Neural progenitor cell (in vitro differentiated cells): ENCODE results near the gene LSP1. TPM values are rescaled to one million over a fixed set of nuclear protein-coding genes. Genes with fewer than 3 reads are reported as not detected.

Experiments
- DNase-seq: peaks from one replicate; pipeline ENCODE4 v3.0.0-alpha.2; 2016; ENCODE audit warnings: low spot score
- H2AFZ ChIP-seq: fragments of 200-600 bp; sonication (generic); replicated peaks from 2 replicates; pipeline ENCODE4 v1.6.1; 2016; ENCODE audit warnings: antibody characterized with exemption
- H3F3A ChIP-seq: fragments of 200-600 bp; sonication (generic); 2 replicates; pipeline ENCODE4 v1.6.1; 2016; ENCODE audit warnings: antibody characterized with exemption, low read depth
- H3K27ac ChIP-seq: fragments of 200-600 bp; sonication (generic); 2 replicates; pipeline ENCODE4 v1.5.1; 2016; ENCODE audit warnings: mild to moderate bottlenecking
- H3K27me3 ChIP-seq: fragments of 200-600 bp; sonication (generic); 2 replicates; pipeline ENCODE4 v1.6.1; 2016; ENCODE audit warnings: mild to moderate bottlenecking, moderate library complexity
- H3K36me3 ChIP-seq: fragments of 200-600 bp; sonication (generic); 2 replicates; pipeline ENCODE4 v1.5.1; 2016
- H3K4me1 ChIP-seq: fragments of 200-600 bp; sonication (generic); 2 replicates; pipeline ENCODE4 v1.6.1; 2016; ENCODE audit warnings: mixed run types
- H3K4me2 ChIP-seq: fragments of 200-600 bp; sonication (generic); 2 replicates; pipeline ENCODE4 v1.6.1; 2016
- H3K4me3 ChIP-seq: fragments of 200-600 bp; sonication (generic); 2 replicates; pipeline ENCODE4 v1.5.1; 2016
- H3K79me2 ChIP-seq: fragments of 200-600 bp; sonication (generic); 2 replicates; pipeline ENCODE4 v1.6.1; 2016; ENCODE audit warnings: low read depth
- H3K9ac ChIP-seq: fragments of 200-600 bp; sonication (generic); 2 replicates; pipeline ENCODE4 v1.6.1; 2016
- H3K9me3 ChIP-seq: fragments of 200-600 bp; sonication (generic); 2 replicates; pipeline ENCODE4 v1.5.1; 2016; ENCODE audit warnings: low read depth
- H4K20me1 ChIP-seq: fragments of 200-600 bp; sonication (generic); 2 replicates; pipeline ENCODE4 v1.6.1; 2016; ENCODE audit warnings: low read depth
- H3K27ac Mint-ChIP-seq: 3 replicates; pipeline ENCODE4 v1.8.0; 2021; ENCODE audit warnings: mixed read lengths
- H3K27me3 Mint-ChIP-seq: 2 replicates; pipeline ENCODE4 v1.8.0; 2022; ENCODE audit warnings: low read depth, mild to moderate bottlenecking, inconsistent platforms, moderate library complexity, mixed read lengths; ENCODE audit not compliant: insufficient read depth
- H3K36me3 Mint-ChIP-seq: 3 replicates; pipeline ENCODE4 v1.8.0; 2021; ENCODE audit warnings: mixed read lengths
- H3K4me1 Mint-ChIP-seq: 3 replicates; pipeline ENCODE4 v1.8.0; 2021; ENCODE audit warnings: mixed read lengths
- H3K4me3 Mint-ChIP-seq: 3 replicates; pipeline ENCODE4 v1.8.0; 2021; ENCODE audit warnings: mild to moderate bottlenecking, moderate library complexity, mixed read lengths
- H3K9me3 Mint-ChIP-seq: 3 replicates; pipeline ENCODE4 v1.8.0; 2020; ENCODE audit warnings: mixed read lengths
- EZH2 ChIP-seq: fragments of 200-600 bp; sonication (generic); IDR thresholded peaks from 2 replicates; pipeline ENCODE4 v1.6.1; 2017; ENCODE audit warnings: antibody characterized with exemption, mild to moderate bottlenecking, moderate library complexity
- EZH2phosphoT487 ChIP-seq: fragments of 200-600 bp; sonication (generic); IDR thresholded peaks from 2 replicates; pipeline ENCODE4 v1.6.1; 2017; ENCODE audit warnings: antibody characterized with exemption
- total RNA-seq: library from RNA; depleted of rRNA; stranded (reverse); fragments of >200 nt; gene quantifications from 2 replicates; pipeline ENCODE4 v1.2.3, GENCODE V29; 2015; ENCODE audit warnings: low replicate concordance
- TF ChIP-seq, protein P1 (sequence below): fragments of 200-600 bp; sonication (generic); IDR thresholded peaks from 2 replicates; pipeline ENCODE4 v1.5.1; 2017; ENCODE audit warnings: antibody characterized with exemption, mild to moderate bottlenecking

Gene LSP1
- total RNA-seq, 1 donor from 2014 or later, result not detected

DNA sequence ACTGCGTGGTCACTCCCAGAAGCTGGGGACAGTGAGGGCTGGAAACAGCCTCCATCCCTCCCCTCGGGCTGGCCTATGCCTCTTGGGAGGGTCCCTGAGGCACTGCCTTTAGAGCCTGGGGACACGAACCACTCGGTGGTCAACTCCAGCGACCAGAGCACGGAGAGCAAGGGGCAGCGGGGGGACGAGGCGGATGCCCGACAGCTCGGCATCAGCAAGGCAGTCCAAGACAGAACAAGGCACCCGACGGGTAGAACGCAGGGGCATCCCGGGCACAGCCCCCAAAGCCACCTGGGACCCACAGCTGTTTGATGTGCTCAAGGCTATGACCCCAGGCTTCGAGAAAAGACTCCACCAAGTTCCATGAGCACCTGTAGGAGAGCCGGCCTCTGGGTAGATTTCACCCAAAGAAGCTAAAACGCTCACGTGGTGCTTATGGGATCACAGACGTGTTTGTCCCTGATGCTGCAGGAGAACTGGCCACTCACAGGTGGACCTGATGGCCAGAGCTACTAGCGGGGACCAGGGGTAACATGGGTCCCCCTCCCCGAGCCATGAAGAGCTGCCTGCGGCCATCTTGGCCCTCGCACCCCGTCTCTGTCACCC, 510 bp upstream of the LSP1 start:
- no peak overlapping the region for H3K4me3 Mint-ChIP-seq
- Histone ChIP-seq H4K20me1 (no peaks in the 10 kb centered on the region), H3K36me3 (no peaks in the 10 kb centered on the region), H3F3A (no peaks in the 10 kb centered on the region), H3K9ac (no peak overlapping the region), H3K4me1 (no peaks in the 10 kb centered on the region), H3K27ac (no peak overlapping the region), H3K27me3 (no peaks in the 10 kb centered on the region), H3K4me3 (no peak overlapping the region), H3K9me3 (no peaks in the 10 kb centered on the region), H3K79me2 (no peaks in the 10 kb centered on the region), H2AFZ (no peak overlapping the region), H3K4me2 (no peak overlapping the region)
- no peaks in the 10 kb centered on the region for H3K4me1 Mint-ChIP-seq
- H3K9me3 Mint-ChIP-seq, result no peaks in the 10 kb centered on the region
- no peak for DNase-seq
- no peak for TF ChIP-seq EZH2phosphoT487
- TF ChIP-seq, protein P1, sequence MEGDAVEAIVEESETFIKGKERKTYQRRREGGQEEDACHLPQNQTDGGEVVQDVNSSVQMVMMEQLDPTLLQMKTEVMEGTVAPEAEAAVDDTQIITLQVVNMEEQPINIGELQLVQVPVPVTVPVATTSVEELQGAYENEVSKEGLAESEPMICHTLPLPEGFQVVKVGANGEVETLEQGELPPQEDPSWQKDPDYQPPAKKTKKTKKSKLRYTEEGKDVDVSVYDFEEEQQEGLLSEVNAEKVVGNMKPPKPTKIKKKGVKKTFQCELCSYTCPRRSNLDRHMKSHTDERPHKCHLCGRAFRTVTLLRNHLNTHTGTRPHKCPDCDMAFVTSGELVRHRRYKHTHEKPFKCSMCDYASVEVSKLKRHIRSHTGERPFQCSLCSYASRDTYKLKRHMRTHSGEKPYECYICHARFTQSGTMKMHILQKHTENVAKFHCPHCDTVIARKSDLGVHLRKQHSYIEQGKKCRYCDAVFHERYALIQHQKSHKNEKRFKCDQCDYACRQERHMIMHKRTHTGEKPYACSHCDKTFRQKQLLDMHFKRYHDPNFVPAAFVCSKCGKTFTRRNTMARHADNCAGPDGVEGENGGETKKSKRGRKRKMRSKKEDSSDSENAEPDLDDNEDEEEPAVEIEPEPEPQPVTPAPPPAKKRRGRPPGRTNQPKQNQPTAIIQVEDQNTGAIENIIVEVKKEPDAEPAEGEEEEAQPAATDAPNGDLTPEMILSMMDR, result no peak
- no peak for TF ChIP-seq EZH2
- H3K36me3 Mint-ChIP-seq, result no peaks in the 10 kb centered on the region
- H3K27me3 Mint-ChIP-seq, result peaks cover 10% of the 10 kb centered on the region
- H3K27ac Mint-ChIP-seq, result no peak overlapping the region

DNA sequence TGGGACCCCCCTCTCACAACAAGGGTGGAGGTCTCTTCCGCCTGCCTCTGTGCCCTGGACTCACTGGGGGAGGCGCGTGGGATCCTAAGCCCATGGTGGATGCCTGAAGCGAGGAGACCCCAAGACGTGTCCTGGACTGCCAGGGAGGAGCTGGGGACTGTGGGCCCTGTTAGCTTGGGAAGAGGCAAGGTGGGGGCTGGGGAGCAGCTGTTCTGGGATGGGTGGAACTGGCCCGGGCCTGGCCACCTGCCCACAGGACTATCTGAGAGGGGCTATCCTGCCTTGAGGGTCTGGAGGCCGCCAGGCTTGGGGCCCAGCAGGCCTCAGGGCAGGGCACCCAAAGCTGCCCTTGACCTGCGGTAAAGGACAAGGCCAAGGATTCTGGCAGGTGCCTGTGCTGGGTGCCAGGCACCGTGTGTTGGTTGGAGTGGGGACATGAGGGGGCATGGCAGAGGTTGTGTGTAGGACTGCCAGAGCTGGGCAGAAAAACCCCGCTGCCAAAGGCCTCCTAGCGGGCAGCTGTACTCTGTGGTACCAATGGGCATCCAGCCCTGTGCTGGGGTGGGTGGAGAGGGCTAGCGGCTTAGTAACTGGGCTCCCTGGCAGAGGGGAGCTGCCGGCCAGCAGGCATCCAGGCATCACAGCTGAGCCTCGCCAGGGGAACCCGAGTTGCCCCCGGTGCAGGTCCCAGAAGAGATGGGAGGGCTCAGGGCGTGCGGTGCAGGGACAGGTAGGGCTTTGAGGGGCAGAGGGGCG, 670 bp downstream of the LSP1 start:
- Histone ChIP-seq H3K4me1 (peaks cover 4% of the 10 kb centered on the region), H4K20me1 (no peaks in the 10 kb centered on the region), H3K27ac (no peak overlapping the region), H3K79me2 (no peaks in the 10 kb centered on the region), H3K4me3 (no peak overlapping the region), H2AFZ (no peak overlapping the region), H3K36me3 (no peaks in the 10 kb centered on the region), H3K4me2 (no peak overlapping the region), H3K9ac (no peak overlapping the region), H3K27me3 (no peaks in the 10 kb centered on the region), H3F3A (no peaks in the 10 kb centered on the region), H3K9me3 (no peaks in the 10 kb centered on the region)
- TF ChIP-seq EZH2, result no peak
- TF ChIP-seq EZH2phosphoT487, result no peak
- TF ChIP-seq, protein P1, result no peak
- no peak overlapping the region for H3K4me3 Mint-ChIP-seq
- H3K27me3 Mint-ChIP-seq, result peaks cover 8% of the 10 kb centered on the region
- no peaks in the 10 kb centered on the region for H3K36me3 Mint-ChIP-seq
- H3K4me1 Mint-ChIP-seq, result no peaks in the 10 kb centered on the region
- DNase-seq, result no peak
- H3K27ac Mint-ChIP-seq, result no peak overlapping the region
- H3K9me3 Mint-ChIP-seq, result no peaks in the 10 kb centered on the region

DNA sequence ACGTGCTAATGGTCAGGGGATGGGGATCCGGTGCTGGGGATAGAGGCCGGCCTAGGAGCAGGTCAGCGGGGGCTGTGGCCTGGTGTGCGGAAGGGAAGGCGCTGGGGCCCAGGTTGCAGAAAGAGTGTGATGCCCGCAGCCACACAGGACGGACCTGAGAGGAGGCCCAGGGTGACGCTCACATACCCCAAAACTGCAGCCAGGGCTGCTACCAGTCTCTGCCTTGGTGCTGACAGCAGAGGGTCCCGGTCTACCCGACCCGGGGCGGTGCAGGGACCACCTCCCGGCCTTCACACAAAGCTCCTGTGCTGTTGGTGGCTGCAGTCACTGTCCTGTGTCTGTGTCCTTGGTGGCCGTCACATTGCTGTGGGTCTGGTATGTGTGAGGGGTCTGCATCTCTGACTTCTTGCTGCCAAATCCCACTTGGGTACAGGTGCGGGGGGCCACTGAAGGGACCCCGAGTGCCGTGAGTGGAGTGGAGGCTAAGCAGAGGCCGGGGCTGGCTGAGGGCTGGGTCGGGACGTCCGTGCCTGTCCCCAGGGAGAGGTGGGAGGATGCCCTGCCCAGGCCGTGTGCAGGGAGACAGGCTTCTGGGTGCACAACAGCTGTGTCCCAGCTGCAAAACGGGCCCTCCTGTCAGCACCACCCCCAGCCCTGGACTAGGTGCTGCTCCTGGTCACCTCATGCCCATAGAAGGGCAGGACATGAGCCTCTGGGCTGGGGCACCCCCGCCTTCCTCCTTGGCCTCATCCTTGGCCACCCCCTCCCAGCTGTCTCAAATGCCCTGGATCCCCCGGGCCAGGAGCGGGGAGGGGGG, 1.5 kb downstream of the LSP1 start:
- Mint-ChIP-seq H3K4me3 (no peak overlapping the region), H3K9me3 (no peaks in the 10 kb centered on the region), H3K36me3 (no peaks in the 10 kb centered on the region), H3K4me1 (no peaks in the 10 kb centered on the region), H3K27ac (no peak overlapping the region), H3K27me3 (peaks cover 5% of the 10 kb centered on the region)
- no peak for DNase-seq
- H3K27me3 ChIP-seq, result no peaks in the 10 kb centered on the region
- no peak overlapping the region for H3K4me2 ChIP-seq
- no peak overlapping the region for H3K4me3 ChIP-seq
- H3K9ac ChIP-seq, result no peak overlapping the region
- H3K27ac ChIP-seq, result no peak overlapping the region
- no peaks in the 10 kb centered on the region for H3K9me3 ChIP-seq
- no peaks in the 10 kb centered on the region for H3K79me2 ChIP-seq
- H2AFZ ChIP-seq, result no peak overlapping the region
- peaks cover 8% of the 10 kb centered on the region for H3K4me1 ChIP-seq
- no peaks in the 10 kb centered on the region for H4K20me1 ChIP-seq
- H3K36me3 ChIP-seq, result no peaks in the 10 kb centered on the region
- TF ChIP-seq EZH2, result no peak
- TF ChIP-seq, protein P1, result no peak
- TF ChIP-seq EZH2phosphoT487, result no peak
- no peaks in the 10 kb centered on the region for H3F3A ChIP-seq
